Lower leg skin (tissue), 3 donors: ENCODE measurements around the gene SLX9.

Experiments
- CTCF ChIP-seq, 3 donors: fragments of 450-650 bp; IDR thresholded peaks; one replicate each; pipeline ENCODE4 v1.5.1; 2016; ENCODE audit warnings: antibody characterized with exemption in 3 of 3, mild to moderate bottlenecking in 3 of 3, moderate library complexity in 2 of 3
- POLR2A ChIP-seq, 2 donors: fragments of 450-650 bp; IDR thresholded peaks; one replicate each; pipeline ENCODE4 v1.6.1; 2016 to 2017; ENCODE audit warnings: antibody characterized with exemption in 2 of 2, mild to moderate bottlenecking in 1 of 2, moderate library complexity in 1 of 2

GRCh38 chr21:44971672-44971995, 31.8 kb downstream of the SLX9 start:
- TF ChIP-seq POLR2A (IDR thresholded peaks at IDR 0.05) (no peak), CTCF (IDR thresholded peaks at IDR 0.05) (no peak)
